ENCODE results near the gene BTBD8.

GRCh38 chr1:92188436-92189255, 108.5 kb downstream of the BTBD8 start:
- TF ChIP-seq CTCF (conservative IDR thresholded peaks at IDR 0.05; ENCODE audit: low read length) = no peak
- no peak for TF ChIP-seq EZH2phosphoT487 (IDR thresholded peaks at IDR 0.05; ENCODE audit: borderline replicate concordance, low read depth, low read length)

All from OCI-LY7 (cell line).